Measurements from ENCODE around the gene APBA2. TPM values are rescaled to one million over a fixed set of nuclear protein-coding genes. Genes with fewer than 3 reads are reported as not detected.
A peak's percentile ranks its signal among the peaks of the same experiment; 100 is the strongest.
"Not testable (repeated sequence)": the region's sequence is repeated elsewhere in the genome, so short reads cannot be mapped to it uniquely, and the experiment has no call there.

The APBA2 gene
- total RNA-seq, 1 experiment from 2014 or later, result 12.9 TPM

- POLR2A ChIA-PET (ENCODE audit: low non-redundant PET); intact Hi-C loops (cut with micrococcal nuclease; ENCODE audit: unreplicated experiment); H3K36me3 ChIP-seq (ENCODE audit: insufficient read depth, low read length, poor library complexity, severe bottlenecking); H3K9me3 ChIP-seq (ENCODE audit: low read depth, low read length, poor library complexity, severe bottlenecking); H3K4me3 ChIP-seq (ENCODE audit: low read depth, low read length, poor library complexity, severe bottlenecking); H3K27me3 ChIP-seq (replicated peaks; ENCODE audit: insufficient read depth, low read depth, low read length, poor library complexity); H3K27ac ChIP-seq (ENCODE audit: low read depth, low read length, poor library complexity, severe bottlenecking); BruUV-seq (replicated peaks): not testable (repeated sequence)
- peak; percentile 72 for DNase-seq (ENCODE audit: low spot score)
- CTCF ChIA-PET, result interaction anchor here (0.6 to 2.3 kb wide), 7 partner anchors 9 to 330 kb away, joined by 3 to 12 read pairs (median 3); no protein-coding TSS in a partner anchor
- peaks cover 18% of the 10 kb centered on the region for H3K4me1 ChIP-seq (ENCODE audit: insufficient read depth, low read length, poor library complexity, severe bottlenecking)
- TF ChIP-seq, protein P1, sequence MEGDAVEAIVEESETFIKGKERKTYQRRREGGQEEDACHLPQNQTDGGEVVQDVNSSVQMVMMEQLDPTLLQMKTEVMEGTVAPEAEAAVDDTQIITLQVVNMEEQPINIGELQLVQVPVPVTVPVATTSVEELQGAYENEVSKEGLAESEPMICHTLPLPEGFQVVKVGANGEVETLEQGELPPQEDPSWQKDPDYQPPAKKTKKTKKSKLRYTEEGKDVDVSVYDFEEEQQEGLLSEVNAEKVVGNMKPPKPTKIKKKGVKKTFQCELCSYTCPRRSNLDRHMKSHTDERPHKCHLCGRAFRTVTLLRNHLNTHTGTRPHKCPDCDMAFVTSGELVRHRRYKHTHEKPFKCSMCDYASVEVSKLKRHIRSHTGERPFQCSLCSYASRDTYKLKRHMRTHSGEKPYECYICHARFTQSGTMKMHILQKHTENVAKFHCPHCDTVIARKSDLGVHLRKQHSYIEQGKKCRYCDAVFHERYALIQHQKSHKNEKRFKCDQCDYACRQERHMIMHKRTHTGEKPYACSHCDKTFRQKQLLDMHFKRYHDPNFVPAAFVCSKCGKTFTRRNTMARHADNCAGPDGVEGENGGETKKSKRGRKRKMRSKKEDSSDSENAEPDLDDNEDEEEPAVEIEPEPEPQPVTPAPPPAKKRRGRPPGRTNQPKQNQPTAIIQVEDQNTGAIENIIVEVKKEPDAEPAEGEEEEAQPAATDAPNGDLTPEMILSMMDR (conservative IDR thresholded peaks at IDR 0.05; ENCODE audit: low read depth, low read length), result peak; percentile 85
Measured at GRCh38 chr15:29102173-29102794, 216.5 kb downstream of the APBA2 start.

- Histone ChIP-seq H3K27ac (ENCODE audit: low read depth, low read length, poor library complexity, severe bottlenecking) (peak overlapping the region; percentile 45), H3K9me3 (ENCODE audit: low read depth, low read length, poor library complexity, severe bottlenecking) (no peaks in the 10 kb centered on the region), H3K27me3 (replicated peaks; ENCODE audit: insufficient read depth, low read depth, low read length, poor library complexity) (no peaks in the 10 kb centered on the region), H3K36me3 (ENCODE audit: insufficient read depth, low read length, poor library complexity, severe bottlenecking) (no peaks in the 10 kb centered on the region), H3K4me3 (ENCODE audit: low read depth, low read length, poor library complexity, severe bottlenecking) (peak overlapping the region; percentile 47), H3K4me1 (ENCODE audit: insufficient read depth, low read length, poor library complexity, severe bottlenecking) (peaks cover 18% of the 10 kb centered on the region)
- POLR2A ChIA-PET (ENCODE audit: low non-redundant PET), result interaction anchor here (0.5 kb wide), 1 partner anchor 81 kb away, joined by 7 read pairs; no protein-coding TSS in a partner anchor
- TF ChIP-seq, protein P1 (conservative IDR thresholded peaks at IDR 0.05; ENCODE audit: low read depth, low read length), result no peak
- no peak for TF ChIP-seq EZH2 (IDR thresholded peaks at IDR 0.05; ENCODE audit: borderline replicate concordance, low read depth, low read length, poor library complexity, severe bottlenecking)
- CTCF ChIA-PET, result interaction anchor here (1.2 to 2.3 kb wide), 3 partner anchors 9 to 331 kb away, joined by 3 to 12 read pairs (median 3); no protein-coding TSS in a partner anchor
- DNase-seq (ENCODE audit: low spot score), result no peak
- BruUV-seq (replicated peaks), result no TSS peak
- intact Hi-C loops (cut with micrococcal nuclease; ENCODE audit: unreplicated experiment), result no loop called here
Measured at GRCh38 chr15:29102911-29103823, 217.4 kb downstream of the APBA2 start.

DNA sequence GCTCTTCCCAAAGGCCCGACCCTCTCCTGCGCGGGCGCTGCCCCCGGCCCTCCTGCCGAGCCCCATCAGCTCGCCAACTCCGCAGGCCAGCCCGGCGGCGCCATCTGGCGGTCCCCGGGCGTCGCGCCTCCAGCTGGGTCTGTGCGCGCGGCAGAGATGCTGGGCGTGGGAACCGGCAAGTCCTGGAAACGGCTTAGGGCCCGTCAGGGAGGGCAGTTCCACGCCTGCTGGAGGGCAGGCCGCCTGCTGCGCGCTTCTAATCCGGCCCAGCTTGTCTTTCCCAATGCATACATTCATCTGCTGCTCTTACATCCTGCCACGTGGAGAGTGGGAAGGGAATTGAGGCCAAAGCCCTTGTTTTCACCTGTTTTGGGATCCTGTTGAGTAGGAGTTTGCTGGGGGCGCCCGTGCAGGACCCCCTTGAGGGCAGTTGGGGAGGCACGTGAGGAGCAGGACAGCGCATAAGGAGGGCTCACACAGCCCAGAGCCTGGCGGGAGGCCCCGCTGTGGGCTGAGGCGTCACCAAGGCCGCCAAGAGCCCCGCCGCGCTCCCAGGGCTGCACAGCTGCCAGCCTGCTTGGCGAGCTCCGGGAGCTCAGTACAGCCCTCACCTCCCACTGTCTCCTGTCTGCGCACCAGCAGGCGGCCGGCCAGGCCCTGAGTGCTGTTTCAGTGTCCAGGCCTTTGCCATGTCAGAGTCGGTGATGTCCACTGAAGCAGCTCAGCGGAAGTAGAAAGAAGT, 218.2 kb downstream of the APBA2 start:
- peak overlapping the region; percentile 47 for H3K4me3 ChIP-seq (ENCODE audit: low read depth, low read length, poor library complexity, severe bottlenecking)
- BruUV-seq (replicated peaks), result no TSS peak
- no peaks in the 10 kb centered on the region for H3K36me3 ChIP-seq (ENCODE audit: insufficient read depth, low read length, poor library complexity, severe bottlenecking)
- H3K27me3 ChIP-seq (replicated peaks; ENCODE audit: insufficient read depth, low read depth, low read length, poor library complexity), result no peaks in the 10 kb centered on the region
- H3K27ac ChIP-seq (ENCODE audit: low read depth, low read length, poor library complexity, severe bottlenecking), result peak overlapping the region; percentile 45
- H3K9me3 ChIP-seq (ENCODE audit: low read depth, low read length, poor library complexity, severe bottlenecking), result no peaks in the 10 kb centered on the region
- peak; percentile 92 for DNase-seq (ENCODE audit: low spot score)
- TF ChIP-seq, protein P1 (conservative IDR thresholded peaks at IDR 0.05; ENCODE audit: low read depth, low read length), result peak; percentile 94
- TF ChIP-seq EZH2 (IDR thresholded peaks at IDR 0.05; ENCODE audit: borderline replicate concordance, low read depth, low read length, poor library complexity, severe bottlenecking), result no peak
- ChIA-PET CTCF (interaction anchor here (0.9 to 2.3 kb wide), 3 partner anchors 10 to 120 kb away, joined by 3 to 12 read pairs (median 3); no protein-coding TSS in a partner anchor), POLR2A (ENCODE audit: low non-redundant PET) (interaction anchor here (0.5 kb wide), 1 partner anchor 81 kb away, joined by 7 read pairs; no protein-coding TSS in a partner anchor)
- peaks cover 18% of the 10 kb centered on the region for H3K4me1 ChIP-seq (ENCODE audit: insufficient read depth, low read length, poor library complexity, severe bottlenecking)
- intact Hi-C loops (cut with micrococcal nuclease; ENCODE audit: unreplicated experiment), result no loop called here
